ENCODE data around the gene TBC1D22B.

TBC1D22B gene, protein sequence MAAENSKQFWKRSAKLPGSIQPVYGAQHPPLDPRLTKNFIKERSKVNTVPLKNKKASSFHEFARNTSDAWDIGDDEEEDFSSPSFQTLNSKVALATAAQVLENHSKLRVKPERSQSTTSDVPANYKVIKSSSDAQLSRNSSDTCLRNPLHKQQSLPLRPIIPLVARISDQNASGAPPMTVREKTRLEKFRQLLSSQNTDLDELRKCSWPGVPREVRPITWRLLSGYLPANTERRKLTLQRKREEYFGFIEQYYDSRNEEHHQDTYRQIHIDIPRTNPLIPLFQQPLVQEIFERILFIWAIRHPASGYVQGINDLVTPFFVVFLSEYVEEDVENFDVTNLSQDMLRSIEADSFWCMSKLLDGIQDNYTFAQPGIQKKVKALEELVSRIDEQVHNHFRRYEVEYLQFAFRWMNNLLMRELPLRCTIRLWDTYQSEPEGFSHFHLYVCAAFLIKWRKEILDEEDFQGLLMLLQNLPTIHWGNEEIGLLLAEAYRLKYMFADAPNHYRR

DNA sequence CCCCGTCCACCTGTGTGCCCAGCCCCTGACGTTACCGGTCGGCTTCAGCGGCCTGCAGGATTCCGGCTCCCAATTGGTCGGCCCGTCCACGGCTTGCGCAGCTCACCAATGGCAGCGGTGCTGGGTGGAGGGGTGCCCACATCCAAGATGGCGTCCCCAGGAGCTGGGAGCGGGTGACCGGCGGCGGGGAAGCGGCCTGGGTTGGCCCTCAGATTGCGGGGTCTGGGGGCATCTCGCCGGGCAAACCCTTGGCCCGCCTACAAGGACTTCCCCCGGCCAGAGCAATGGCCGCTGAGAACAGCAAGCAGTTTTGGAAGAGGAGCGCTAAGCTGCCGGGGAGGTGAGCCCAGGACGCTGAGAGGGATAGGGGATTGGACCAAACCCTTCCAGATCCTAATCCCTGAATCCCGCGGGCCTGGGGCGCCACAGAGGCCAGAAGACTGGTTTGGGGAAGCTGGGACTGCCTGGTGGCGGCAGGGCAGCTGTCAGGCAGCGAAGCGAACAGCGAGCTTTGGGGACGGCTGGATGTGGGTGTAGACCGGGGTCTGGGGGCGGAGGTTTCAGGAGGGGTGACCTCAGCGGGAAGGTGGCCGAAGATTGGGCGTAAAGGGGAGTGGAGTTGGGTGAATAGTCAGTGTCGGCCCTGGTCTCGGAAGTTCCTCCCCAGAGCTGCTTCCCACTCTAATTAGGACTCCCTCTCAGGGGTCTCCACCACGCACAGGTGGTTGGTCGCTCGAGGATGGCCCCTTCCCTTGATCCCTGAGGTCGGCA, at the start of gene TBC1D22B, which contains the start of gene TMEM217:
Gene TBC1D22B (plus strand): TSS at position 139 of the 771 bp plus-strand sequence. CDS start 146 bp downstream, at position 285.
Gene TMEM217 (minus strand): TSS at position 511 of the 771 bp plus-strand sequence. CDS start 39,114 bp downstream, outside the sequence.
- peak within 1 kb of the TSS; percentile 91 for H3K4me3 ChIP-seq (ENCODE audit: low read depth, low read length)
- TF ChIP-seq POLR2A (IDR thresholded peaks at IDR 0.05; ENCODE audit: extremely low read depth, insufficient read length), result peak; percentile 13
- TF ChIP-seq, protein P1, sequence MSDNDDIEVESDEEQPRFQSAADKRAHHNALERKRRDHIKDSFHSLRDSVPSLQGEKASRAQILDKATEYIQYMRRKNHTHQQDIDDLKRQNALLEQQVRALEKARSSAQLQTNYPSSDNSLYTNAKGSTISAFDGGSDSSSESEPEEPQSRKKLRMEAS (IDR thresholded peaks at IDR 0.05; ENCODE audit: low read depth, low read length), result 0 out of 2 replicates have a peak, but pooled peaks have one; percentile 20
- no peak for TF ChIP-seq MYC (IDR thresholded peaks at IDR 0.05; ENCODE audit: low read depth, low read length)
- TF ChIP-seq, protein P2, sequence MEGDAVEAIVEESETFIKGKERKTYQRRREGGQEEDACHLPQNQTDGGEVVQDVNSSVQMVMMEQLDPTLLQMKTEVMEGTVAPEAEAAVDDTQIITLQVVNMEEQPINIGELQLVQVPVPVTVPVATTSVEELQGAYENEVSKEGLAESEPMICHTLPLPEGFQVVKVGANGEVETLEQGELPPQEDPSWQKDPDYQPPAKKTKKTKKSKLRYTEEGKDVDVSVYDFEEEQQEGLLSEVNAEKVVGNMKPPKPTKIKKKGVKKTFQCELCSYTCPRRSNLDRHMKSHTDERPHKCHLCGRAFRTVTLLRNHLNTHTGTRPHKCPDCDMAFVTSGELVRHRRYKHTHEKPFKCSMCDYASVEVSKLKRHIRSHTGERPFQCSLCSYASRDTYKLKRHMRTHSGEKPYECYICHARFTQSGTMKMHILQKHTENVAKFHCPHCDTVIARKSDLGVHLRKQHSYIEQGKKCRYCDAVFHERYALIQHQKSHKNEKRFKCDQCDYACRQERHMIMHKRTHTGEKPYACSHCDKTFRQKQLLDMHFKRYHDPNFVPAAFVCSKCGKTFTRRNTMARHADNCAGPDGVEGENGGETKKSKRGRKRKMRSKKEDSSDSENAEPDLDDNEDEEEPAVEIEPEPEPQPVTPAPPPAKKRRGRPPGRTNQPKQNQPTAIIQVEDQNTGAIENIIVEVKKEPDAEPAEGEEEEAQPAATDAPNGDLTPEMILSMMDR (IDR thresholded peaks at IDR 0.05; ENCODE audit: low read depth, low read length), result no peak
- DNase-seq (ENCODE audit: low read depth), result peak; percentile 96

GRCh38 chr6:37207903-37208456, 49.6 kb upstream of the TBC1D22B start:
- no peak for TF ChIP-seq MYC (IDR thresholded peaks at IDR 0.05; ENCODE audit: low read depth, low read length)
- TF ChIP-seq, protein P1 (IDR thresholded peaks at IDR 0.05; ENCODE audit: low read depth, low read length), result peak; percentile 24; the same call in 1 of the 2 replicates
- no peak for TF ChIP-seq POLR2A (IDR thresholded peaks at IDR 0.05; ENCODE audit: extremely low read depth, insufficient read length)
- TF ChIP-seq, protein P2 (IDR thresholded peaks at IDR 0.05; ENCODE audit: low read depth, low read length), result peak; percentile 88
- peak; percentile 85 for DNase-seq (ENCODE audit: low read depth)
- H3K4me3 ChIP-seq (ENCODE audit: low read depth, low read length), result no peak overlapping the region

- DNase-seq (ENCODE audit: low read depth), result no peak
- TF ChIP-seq MYC (IDR thresholded peaks at IDR 0.05; ENCODE audit: low read depth, low read length), result no peak
- TF ChIP-seq, protein P2 (IDR thresholded peaks at IDR 0.05; ENCODE audit: low read depth, low read length), result no peak
- TF ChIP-seq, protein P1 (IDR thresholded peaks at IDR 0.05; ENCODE audit: low read depth, low read length), result no peak
- no peak for TF ChIP-seq POLR2A (IDR thresholded peaks at IDR 0.05; ENCODE audit: extremely low read depth, insufficient read length)
- H3K4me3 ChIP-seq (ENCODE audit: low read depth, low read length), result no peak overlapping the region
Observed at GRCh38 chr6:37208793-37209192, 48.8 kb upstream of the TBC1D22B start.

DNA sequence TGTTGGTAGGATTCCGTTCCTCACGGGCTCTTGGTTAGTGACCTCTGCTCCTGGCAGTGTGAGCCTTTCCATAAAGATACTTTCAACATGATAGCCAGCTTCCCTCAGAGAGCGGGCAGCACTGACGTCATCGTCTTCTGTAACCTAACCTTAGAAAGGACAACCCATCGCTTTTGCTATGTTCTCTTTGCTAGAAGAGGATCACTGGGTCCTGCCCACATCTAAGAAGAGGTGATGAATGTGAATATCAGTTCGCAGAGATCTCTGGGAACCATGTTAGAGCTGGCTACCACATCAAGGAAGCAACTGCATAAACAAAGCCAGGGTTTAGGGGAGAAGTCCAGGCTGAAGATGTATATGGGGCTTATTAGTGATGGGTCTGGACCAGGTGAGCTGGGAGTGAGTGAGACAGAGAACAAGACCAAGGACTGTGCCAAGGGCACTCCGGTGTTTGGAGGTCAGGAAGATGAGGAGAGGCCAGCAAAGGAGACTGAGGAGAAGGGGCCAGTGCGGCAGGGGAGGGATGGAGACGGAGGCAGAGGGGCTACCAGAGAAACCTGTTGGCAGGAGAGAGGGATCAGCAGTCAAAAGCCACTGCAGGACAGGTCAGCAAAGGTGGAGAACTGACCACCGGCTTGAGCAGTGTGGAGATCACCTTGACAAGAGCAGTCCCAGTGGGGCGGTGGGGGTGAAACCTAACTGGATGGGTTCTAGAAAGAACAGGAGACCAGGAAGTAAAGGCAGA, 47.9 kb upstream of the TBC1D22B start:
- no peak overlapping the region for H3K4me3 ChIP-seq (ENCODE audit: low read depth, low read length)
- TF ChIP-seq POLR2A (IDR thresholded peaks at IDR 0.05; ENCODE audit: extremely low read depth, insufficient read length) (no peak), MYC (IDR thresholded peaks at IDR 0.05; ENCODE audit: low read depth, low read length) (no peak)
- TF ChIP-seq, protein P2 (IDR thresholded peaks at IDR 0.05; ENCODE audit: low read depth, low read length), result no peak
- TF ChIP-seq, protein P1 (IDR thresholded peaks at IDR 0.05; ENCODE audit: low read depth, low read length), result no peak
- no peak for DNase-seq (ENCODE audit: low read depth)
